GM18520 (cell line): Measurements from ENCODE around the gene UGT1A7.

Experiments used
- ATAC-seq: cut with Tn5 transposase; IDR thresholded peaks from one replicate; pipeline ENCODE4 v1.9.1; 2021; ENCODE audit not compliant: unreplicated experiment

The UGT1A7 gene

DNA sequence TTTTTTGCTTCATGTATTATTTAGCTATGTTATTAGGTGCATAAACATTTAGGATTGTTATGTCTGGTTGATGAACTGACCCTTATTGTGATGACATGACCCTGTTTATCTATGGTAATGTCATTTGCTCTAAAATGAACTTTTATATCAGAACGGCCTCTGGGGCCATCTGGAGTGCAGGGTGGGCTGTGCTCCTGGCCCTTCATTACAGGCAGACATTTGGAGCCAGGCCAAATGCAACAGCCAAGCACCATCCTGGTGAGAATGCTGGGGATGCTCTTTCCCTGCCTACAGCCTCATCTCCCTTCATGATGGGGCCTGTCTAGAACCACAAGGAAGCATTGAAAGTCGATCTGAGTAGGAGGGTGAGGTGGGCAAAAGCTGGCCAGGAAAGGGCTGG is 134.6 kb downstream of the UGT1A7 start:
- no peak for ATAC-seq

DNA sequence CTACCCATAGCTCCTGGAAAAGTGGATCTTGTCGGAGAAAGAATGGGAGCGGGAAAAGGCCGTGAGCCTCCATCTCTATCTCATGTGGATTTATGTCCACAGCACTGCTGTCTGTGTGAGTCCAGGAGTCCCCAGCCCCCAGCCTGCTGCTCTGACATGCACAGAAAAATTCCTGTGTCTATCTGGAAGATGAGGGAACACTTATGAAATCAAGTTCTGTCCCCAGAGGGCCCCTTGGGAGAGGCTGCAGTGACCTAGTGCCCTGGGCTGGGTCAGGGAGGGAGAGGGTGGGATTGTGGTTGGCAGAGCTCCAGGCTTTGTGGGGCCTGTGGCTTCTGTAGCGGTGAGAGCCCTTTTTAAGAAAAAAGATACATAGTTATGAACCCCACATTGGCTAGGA is 135.1 kb downstream of the UGT1A7 start:
- no peak for ATAC-seq

DNA sequence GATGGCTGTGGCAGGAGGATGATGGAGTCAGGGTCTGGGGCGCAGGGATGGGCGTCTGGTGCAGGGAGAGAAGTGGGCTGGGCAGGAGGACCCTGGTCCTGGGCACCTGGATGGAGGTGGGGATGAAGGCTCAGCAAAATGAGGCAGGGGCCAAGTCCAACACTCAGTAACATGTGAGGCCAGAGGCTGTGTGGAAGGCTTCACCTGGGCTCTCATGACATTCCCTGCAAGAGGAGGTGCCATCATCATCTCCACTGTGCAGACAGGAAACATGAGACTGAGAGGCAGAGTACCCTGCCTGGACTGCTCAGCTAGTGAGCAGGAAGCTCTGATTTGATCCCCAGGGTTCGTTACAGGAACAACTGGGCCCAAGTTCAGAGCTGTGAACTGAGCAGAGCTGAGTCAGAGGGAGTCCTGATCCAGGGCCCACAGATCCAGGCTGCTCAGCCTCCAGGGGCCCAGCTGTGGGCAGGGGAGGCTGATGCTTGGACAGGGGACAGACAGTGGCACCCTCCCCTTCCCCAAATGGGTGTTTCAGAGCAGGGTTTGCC is 135.7 kb downstream of the UGT1A7 start:
- no peak for ATAC-seq

DNA sequence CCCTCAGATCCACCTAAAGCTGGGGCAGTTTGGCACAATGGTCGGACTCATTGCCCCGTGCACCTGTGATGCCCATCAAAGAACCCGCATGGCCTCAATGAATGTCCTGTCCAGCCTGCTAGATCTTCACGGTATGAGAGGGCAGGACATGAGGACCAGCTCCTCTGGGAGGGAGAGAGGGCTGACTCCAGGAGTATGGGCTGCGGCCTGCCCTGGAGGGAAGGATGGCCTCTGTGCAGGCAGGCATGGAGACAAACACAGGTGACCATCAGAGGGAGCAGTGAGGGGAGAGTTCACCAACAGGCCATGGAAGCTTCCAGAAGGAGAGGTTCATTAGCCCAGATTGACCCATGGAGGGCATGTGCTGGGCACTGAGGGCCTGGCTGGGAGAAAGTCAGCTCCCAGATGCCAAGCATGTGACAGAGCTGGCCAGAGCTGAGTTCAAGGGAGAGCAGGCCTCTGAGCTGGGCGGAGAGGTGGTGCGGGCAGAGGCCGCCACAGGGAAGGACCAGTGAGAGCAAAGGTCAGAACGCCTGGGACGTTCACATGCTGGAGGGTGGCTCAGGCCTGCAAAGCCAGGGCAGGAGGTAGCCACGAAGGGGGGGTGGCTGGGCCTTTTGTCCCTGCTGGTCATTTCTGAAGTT is 136.4 kb downstream of the UGT1A7 start:
- ATAC-seq = no peak

DNA sequence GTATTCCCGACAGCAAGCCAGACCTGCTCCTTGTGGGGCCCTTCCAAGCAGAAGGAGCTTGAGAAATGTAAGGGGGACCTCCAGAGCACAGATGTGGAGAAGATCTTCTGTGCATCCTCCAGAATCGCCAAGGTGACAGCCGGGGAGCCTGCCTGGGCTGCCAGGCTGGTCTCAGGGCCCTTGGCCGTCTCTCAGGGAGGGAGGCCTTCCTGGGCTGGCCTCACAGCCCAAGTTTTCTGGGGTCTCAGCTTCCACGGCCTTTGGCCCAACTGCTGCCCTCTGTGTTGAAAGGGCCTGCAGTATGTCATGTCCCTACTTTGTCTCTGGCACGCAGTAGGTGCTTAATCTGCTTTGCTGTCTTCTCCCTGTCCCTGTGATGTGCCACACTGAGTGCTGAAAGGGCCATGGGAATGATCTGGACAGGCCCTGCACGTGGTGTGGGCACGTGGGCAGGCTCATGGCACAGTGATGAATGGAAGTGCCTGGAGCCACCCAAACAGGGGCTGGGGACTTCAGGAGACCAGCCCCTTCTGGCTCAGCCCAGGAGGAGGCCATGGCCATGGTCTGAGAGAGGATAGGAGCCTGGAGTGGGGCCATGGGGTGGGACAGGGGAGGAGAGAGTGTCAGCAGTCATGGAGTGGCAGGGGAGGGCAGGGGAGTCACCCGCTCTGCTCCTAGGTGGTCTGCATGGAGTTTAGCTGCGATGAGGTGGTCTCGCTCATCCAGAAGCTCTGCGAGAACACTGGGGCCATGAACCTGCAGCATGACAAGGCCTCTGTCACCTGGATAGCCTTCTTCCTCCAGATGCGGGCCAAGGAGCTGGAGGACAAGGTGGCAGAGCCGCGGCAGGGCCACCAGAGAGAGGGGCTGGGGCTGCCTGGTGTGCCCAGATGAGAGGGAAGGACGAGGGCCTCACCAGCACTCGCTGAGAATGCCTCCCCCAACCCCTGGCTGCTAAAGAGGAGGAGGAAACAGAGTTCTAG is 137.2 kb downstream of the UGT1A7 start:
- ATAC-seq = no peak

DNA sequence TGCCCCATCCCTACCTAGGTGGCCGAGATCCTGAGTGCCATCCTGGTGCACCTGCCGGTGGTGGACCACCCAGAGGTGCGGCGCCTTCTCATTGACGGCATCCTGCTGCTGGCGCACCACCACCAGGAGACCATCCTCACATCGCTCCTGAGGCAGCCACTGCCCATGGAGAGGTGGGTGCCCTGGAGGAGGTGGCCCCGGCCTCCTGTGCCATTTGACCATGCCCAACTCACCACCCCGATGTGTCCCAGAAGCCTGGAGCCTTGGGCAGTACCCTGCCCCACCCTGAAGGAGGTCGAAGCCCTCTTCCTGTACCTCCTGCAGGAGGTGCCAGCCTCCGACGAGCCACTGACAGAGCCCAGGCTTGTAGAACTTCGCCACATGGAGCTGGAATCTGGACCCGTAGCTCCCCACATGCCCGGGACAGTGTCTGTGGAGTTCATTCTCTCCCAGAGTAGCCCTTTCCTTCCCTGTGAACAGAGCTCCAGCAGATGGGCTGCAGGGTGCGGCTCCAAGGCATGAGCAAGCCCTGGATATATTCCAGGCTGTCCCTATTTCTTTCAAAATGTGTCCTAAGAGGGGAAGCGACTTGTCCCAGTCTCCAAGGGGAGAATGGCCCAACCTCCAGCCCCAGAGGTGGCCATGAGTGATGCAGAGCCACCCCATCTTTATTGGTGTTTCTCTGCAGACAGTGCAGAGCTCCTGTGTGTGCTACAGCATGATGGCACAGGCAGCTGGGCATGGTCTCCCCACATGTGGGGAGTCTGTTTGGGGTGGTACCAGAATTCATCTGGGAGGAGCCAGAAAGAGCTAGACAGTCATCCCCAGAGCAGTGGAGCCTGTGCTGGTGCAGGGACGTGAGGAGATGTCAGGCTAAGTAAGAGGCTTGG is 138.4 kb downstream of the UGT1A7 start:
- no peak for ATAC-seq

DNA sequence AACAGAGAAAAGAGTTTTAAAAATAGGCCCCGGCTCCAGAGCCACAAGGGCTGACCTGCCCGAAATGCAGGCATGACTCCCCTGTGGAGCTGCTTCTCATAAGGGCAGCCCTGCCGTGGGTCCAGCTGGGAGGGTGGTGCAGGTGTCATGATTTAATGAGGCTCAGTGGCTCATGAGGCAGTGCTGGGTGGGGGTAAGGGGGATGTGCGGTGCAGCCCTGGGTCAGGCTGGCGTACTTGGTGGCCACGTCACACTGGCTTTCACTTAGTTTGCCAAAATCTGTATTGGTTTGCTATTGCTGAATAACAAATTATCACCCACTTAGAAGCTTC is 139.0 kb downstream of the UGT1A7 start:
- no peak for ATAC-seq

DNA sequence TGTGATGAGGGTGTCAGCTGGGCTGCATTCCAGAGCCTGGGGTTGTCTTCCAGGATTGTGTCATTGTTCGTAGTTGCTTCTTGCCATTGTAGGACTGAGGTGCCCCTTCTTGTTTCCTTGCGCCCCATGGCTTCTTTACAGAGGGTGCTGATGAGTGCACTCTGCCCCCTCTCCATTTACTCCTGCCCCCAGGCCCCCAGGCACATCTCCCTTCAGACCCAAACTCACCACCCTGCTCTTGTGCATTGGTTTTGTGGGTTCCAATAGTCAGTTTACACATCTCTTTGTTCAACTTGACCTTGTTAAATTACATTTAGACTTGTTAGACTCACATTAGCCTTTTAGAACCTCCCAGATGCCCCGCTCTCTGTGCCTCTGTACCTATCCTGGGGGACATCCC is 139.5 kb downstream of the UGT1A7 start:
- no peak for ATAC-seq

DNA sequence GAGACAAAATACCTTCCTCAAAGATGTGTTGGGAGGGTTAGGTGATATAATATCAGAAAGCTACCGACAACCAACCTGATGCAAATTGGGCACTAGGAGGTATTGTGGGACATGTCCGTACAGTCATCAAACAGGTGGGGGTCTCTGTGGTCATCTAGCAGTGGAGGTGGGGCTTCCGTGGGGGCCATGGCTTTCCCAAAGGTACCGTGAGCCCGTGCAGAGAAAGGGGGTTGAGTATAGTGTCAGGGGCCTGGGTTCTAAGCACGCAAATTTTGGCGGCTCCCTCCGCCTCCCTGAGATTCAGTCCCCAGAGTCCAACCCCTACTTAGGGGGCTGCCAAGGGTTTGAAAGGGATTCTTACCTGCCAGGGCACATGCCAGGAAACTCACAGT is 140.0 kb downstream of the UGT1A7 start:
- no peak for ATAC-seq

DNA sequence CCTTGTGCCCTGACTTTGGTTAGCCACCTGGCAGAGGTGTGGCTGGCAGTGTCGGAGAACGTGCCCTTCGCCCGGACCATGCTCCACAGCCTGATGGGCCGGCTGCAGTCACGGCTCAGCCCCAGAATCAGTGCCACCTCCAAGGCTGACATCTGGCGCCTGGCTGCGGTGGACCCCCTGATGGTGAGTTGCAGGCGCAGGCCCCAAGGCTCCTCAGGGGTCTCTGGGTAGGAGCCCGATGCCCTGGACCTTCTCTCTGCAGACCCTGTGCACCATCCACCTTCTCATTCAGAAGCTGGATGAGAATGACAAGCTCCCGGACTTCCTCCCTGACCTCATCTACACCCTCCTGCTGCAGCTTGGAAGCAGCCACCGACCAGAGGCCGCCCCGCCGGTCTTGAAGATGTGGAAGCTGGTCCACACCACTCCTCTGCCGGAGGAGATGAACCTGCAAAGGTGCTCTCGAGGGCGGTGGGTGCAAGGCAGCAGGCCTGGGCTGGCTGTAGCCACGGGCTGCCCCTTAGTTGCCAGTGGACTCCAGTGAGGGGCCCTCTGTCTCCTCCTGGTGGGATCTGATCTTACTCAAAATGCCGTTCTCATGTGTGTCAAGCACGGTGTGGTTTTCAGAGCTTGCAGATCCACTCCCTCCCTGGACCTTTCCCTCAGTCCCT is 140.5 kb downstream of the UGT1A7 start:
- no peak for ATAC-seq
